ENCODE results near the gene SIDT1.

The SIDT1 gene

DNA sequence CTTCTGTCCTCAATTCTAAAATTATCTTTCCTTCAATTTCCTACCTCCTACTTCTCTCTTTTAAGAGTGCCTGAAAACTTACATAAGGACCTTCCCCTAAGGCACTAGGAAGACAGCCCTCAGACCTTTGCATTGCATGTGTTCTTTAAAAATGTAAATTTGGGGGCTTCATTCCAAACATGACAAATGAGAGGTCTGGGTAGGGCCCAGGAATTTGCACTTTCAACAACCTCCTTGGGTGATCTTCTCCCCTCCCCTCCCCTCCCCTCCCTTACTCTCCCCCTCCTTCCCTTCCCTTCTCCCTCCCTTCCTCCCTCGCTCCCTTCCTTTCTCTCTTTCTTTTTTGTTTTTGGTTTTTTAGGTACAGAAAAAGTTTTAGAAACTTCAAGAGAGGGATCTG lies 145.4 kb downstream of the SIDT1 start:
- DNase-seq (ENCODE audit: low spot score): no peak
- TF ChIP-seq, protein P1, sequence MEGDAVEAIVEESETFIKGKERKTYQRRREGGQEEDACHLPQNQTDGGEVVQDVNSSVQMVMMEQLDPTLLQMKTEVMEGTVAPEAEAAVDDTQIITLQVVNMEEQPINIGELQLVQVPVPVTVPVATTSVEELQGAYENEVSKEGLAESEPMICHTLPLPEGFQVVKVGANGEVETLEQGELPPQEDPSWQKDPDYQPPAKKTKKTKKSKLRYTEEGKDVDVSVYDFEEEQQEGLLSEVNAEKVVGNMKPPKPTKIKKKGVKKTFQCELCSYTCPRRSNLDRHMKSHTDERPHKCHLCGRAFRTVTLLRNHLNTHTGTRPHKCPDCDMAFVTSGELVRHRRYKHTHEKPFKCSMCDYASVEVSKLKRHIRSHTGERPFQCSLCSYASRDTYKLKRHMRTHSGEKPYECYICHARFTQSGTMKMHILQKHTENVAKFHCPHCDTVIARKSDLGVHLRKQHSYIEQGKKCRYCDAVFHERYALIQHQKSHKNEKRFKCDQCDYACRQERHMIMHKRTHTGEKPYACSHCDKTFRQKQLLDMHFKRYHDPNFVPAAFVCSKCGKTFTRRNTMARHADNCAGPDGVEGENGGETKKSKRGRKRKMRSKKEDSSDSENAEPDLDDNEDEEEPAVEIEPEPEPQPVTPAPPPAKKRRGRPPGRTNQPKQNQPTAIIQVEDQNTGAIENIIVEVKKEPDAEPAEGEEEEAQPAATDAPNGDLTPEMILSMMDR (conservative IDR thresholded peaks at IDR 0.05; ENCODE audit: low read depth): no peak
- ChIA-PET CTCF (interaction anchor here (0.7 kb wide), 1 partner anchor 42 kb away, joined by 5 read pairs; no protein-coding TSS in a partner anchor), POLR2A (ENCODE audit: low non-redundant PET) (no interaction called here)
- no peak overlapping the region for H3K27ac ChIP-seq

DNA sequence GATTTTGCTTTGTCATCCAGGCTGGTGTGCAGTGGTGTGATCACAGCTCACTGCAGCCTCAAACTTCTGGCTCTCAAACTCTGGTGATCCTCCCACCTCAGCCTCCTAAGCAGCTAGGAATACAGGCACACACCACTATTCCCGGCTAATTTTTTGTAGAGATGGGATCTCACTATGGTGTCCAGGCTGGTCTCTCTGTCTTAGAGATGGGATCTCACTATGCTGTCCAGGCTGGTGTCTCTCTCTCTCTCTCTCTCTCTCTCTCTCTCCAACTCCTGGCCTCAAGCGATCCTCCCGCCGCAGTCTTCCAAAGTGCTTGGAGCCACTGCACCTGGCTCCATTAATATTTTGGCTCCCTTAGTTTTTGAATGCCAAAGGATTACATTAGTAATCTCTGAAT lies 146.4 kb downstream of the SIDT1 start:
- TF ChIP-seq, protein P1 (conservative IDR thresholded peaks at IDR 0.05; ENCODE audit: low read depth): no peak
- no peak for DNase-seq (ENCODE audit: low spot score)
- CTCF ChIA-PET: no interaction called here
- H3K27ac ChIP-seq: no peak overlapping the region
- POLR2A ChIA-PET (ENCODE audit: low non-redundant PET): no interaction called here

Measured in RWPE1 (cell line).